ENCODE data around the gene SCAP.

The SCAP gene

GRCh38 chr3:47412842-47413520, 62.8 kb downstream of the SCAP start:
- DNase-seq: no peak

- DNase-seq: no peak
Measured at GRCh38 chr3:47412453-47412756, 63.3 kb downstream of the SCAP start.

- no peak for DNase-seq
Measured at GRCh38 chr3:47411696-47412452, 63.9 kb downstream of the SCAP start.

DNA sequence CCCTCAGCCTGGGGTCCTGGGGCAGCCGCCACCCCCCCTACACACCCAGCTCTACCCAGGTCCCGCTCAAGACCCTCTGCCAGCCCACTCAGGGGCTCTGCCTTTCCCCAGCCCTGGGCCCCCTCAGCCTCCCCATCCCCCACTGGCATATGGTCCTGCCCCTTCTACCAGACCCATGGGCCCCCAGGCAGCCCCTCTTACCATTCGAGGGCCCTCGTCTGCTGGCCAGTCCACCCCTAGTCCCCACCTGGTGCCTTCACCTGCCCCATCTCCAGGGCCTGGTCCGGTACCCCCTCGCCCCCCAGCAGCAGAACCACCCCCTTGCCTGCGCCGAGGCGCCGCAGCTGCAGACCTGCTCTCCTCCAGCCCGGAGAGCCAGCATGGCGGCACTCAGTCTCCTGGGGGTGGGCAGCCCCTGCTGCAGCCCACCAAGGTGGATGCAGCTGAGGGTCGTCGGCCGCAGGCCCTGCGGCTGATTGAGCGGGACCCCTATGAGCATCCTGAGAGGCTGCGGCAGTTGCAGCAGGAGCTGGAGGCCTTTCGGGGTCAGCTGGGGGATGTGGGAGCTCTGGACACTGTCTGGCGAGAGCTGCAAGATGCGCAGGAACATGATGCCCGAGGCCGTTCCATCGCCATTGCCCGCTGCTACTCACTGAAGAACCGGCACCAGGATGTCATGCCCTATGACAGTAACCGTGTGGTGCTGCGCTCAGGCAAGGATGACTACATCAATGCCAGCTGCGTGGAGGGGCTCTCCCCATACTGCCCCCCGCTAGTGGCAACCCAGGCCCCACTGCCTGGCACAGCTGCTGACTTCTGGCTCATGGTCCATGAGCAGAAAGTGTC, 64.7 kb downstream of the SCAP start:
- DNase-seq: no peak

- no peak for DNase-seq
Measured at GRCh38 chr3:47410417-47410720, 65.4 kb downstream of the SCAP start.

DNA sequence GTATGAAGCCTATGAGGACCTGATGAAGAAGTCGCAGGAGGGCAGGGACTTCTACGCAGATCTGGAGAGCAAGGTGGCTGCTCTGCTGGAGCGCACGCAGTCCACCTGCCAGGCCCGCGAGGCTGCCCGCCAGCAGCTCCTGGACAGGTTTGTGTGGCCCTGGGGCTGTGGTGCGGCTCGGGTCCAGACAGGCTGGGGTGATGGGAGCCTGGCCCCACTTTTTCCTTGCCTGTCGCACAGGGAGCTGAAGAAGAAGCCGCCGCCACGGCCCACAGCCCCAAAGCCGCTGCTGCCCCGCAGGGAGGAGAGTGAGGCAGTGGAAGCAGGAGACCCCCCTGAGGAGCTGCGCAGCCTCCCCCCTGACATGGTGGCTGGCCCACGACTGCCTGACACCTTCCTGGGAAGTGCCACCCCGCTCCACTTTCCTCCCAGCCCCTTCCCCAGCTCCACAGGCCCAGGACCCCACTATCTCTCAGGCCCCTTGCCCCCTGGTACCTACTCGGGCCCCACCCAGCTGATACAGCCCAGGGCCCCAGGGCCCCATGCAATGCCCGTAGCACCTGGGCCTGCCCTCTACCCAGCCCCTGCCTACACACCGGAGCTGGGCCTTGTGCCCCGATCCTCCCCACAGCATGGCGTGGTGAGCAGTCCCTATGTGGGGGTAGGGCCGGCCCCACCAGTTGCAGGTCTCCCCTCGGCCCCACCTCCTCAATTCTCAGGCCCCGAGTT, 65.9 kb downstream of the SCAP start:
- DNase-seq: no peak

DNA sequence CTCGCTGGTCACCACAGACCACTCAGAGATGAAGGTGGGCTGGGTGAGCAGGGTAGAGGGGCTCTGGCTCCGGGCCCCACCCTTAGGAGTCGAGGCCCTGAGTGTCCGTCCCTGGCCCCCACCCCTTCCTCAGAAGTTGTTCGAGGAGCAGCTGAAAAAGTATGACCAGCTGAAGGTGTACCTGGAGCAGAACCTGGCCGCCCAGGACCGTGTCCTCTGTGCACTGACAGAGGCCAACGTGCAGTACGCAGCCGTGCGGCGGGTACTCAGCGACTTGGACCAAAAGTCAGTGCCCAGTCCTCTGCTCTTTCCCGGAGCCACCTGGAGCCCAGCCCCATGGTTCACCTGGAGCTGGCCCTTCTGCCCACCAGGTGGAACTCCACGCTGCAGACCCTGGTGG, 66.5 kb downstream of the SCAP start:
- no peak for DNase-seq

DNA sequence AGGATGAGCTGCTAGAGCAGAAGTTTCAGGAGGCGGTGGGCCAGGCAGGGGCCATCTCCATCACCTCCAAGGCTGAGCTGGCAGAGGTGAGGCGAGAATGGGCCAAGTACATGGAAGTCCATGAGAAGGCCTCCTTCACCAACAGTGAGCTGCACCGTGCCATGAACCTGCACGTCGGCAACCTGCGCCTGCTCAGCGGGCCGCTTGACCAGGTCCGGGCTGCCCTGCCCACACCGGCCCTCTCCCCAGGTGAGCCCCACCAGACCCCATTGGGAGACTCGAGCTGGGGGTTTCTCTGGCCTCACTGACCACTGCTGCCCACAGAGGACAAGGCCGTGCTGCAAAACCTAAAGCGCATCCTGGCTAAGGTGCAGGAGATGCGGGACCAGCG, 66.9 kb downstream of the SCAP start:
- no peak for DNase-seq

DNA sequence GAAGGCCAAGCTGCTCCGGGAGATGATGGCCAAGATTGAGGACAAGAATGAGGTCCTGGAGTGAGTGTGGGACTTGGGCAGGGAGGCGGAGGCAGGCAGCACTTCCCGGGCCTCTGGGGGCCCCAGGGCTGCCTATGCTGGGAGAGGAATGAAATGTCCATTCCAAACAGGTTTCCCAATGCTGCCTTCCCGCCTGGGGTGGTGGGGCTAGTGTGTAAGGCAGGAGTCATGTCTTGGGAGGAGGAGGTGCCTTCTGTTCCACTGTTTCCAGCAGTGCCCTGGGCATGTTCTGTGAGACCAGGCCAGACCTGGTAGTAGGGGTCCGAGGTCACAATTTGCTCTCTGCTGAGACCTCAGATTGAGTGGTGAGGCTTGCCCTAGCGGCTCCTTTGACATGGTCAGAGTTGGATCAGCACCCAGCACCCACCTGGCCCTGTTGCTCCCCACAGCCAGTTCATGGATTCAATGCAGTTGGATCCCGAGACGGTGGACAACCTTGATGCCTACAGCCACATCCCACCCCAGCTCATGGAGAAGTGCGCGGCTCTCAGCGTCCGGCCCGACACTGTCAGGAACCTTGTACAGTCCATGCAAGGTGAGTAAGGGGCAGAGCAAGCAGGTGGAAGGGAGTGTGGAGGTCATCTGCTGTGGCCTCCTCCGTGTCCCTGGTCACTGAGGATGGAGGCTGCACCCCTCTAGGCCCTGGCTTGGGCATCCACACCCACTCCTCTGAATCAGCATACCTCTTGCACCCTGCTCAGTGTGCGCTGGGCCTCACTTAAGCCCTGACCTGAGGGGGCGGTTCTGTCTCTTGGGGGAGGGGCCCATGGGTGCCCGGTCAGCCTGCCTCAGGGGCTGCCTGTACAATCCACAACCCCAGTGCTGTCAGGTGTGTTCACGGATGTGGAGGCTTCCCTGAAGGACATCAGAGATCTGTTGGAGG, 67.6 kb downstream of the SCAP start:
- DNase-seq: no peak

DNA sequence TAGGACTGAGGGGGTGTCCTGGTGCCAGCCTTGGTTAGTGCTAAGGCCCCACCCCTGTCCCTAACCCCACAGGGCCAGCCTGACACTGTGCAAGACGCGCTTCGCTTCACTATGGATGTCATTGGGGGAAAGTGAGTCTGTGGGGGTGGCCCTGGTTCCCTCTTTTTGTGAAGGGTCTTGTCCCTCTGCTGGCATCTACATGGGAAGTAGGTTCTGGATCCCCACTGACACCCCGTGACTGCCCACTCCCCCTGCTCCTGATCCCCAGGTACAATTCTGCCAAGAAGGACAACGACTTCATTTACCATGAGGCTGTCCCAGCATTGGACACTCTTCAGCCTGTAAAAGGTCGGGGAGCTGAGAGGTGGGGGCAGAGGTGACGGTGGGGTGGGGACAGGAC, 68.5 kb downstream of the SCAP start:
- no peak for DNase-seq

DNA sequence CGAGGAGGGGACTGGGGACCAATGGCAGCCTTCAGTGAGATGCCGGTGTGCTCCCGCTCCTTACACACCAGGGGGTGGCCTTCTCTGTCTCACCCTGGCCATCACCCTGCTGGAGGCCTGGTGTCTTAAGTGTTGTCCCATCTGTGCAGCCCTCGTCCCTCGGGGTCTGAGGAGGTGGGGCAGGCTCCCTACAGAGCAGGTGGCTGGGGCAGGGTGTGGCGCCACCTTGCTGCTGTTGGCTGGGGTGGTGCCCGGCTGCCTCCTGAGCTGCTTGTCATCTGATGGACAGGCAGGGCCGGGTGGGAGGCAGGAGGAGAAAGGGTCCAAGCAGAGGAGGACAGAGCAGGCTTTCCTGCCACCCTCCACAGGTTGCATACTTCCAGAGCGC, 69.0 kb downstream of the SCAP start:
- DNase-seq: no peak

- DNase-seq: no peak
Measured at GRCh38 chr3:47405820-47406761, 69.7 kb downstream of the SCAP start.

- no peak for DNase-seq
Measured at GRCh38 chr3:47404955-47405790, 70.6 kb downstream of the SCAP start.

DNA sequence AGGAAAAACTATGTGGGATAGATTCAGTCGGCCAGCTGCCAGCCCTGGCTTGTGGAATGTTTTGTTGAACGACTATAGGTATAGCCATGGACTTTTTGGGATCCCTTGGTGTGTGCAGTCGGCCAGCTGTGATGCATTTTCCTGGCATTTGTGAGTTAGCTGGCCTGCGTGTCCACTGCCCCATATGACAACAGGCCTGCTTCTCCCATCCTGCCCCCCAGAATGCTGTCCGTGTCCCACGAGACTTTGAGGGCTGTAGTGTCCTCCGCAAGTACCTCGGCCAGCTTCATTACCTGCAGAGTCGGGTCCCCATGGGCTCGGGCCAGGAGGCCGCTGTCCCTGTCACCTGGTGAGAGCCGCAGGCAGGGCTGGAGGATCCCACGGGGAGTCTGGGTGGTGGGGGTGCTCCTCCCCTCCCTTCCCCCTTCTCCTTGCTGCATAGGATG, 71.3 kb downstream of the SCAP start:
- no peak for DNase-seq

GRCh38 chr3:47399531-47400270, 76.0 kb downstream of the SCAP start:
- DNase-seq: no peak

DNA sequence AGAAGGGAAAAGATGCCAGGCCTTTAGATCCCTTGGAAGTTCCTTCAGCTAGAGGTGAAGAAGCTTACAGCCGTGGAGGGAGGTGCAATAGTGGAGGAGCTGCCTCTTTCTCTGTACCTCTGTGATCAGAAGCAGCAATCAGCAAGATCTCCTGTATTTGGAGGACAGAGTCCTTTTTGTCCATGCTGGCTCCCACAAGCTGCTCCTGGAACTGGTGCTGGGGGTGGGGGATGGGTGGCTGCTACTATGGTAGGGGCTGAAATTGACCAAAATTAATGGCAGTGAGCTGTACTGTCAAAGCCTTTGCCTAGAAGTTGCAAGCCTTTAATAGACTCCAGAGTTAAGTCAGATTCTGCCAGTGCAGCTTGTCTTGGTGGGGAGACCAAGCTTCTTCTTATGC, 76.7 kb downstream of the SCAP start:
- DNase-seq: no peak

GRCh38 chr3:47398228-47398627, 77.5 kb downstream of the SCAP start:
- no peak for DNase-seq

GRCh38 chr3:47394881-47395280, 80.9 kb downstream of the SCAP start:
- no peak for DNase-seq

DNA sequence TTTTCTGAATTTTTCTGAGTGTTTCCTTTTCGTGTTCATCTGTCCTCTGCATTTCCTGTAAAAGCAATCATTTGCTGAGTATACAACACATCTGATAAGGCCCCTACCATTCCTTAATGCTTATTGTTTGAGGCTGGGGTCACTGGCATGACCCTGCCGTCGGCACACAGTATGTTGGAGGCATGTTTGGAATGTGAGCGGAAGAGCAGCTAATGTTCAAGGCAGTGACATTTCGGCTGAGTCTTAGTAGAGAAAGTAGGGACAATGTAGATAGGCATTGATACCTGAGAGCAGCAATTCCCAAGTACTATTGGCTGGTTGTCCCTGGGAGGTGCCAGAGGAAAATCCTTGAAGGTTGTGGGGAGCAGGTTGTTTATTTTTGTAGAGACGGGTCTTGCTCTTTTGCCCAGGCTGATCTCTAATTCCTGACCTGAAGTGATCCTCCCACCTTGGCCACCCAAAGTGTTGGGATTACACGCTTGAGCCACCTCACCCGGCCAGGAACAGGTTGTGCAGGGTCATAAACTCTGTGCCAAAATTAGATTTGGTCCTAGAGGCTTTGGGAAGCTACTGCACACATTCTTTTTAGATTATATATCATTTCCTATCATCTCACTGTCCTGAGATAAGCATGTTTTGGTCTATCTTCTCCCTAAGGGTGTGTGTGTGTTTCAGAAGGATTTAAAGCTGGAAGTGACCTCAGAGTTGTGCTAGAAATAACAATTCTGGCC, 81.4 kb downstream of the SCAP start:
- DNase-seq: no peak

All from SIG-M5 (cell line).